ENCODE data around the gene IRX6.

IRX6 gene

GRCh38 chr16:55379876-55380390 lies 55.9 kb downstream of the IRX6 start:
- TF ChIP-seq CTCF (IDR thresholded peaks at IDR 0.05; ENCODE audit: insufficient read depth, low read length, missing control alignments): no peak
- POLR2A ChIA-PET: no interaction called here
- CTCF ChIA-PET: interaction anchor here (1.1 kb wide), 1 partner anchor 8 kb away, joined by 4 read pairs; no protein-coding TSS in a partner anchor
- no peak overlapping the region for H3K4me3 ChIP-seq (ENCODE audit: low read depth, low read length)
- no peak for DNase-seq (ENCODE audit: low read depth, low spot score)
